Activated CD4-positive, alpha-beta T cell treated with anti-CD3 and anti-CD28 coated beads, Interleukin-2, amount 50 U/mL, for 24 hours (primary cell): ENCODE data around the gene OR2T5.
"Not testable (repeated sequence)": the region's sequence is repeated elsewhere in the genome, so short reads cannot be mapped to it uniquely, and the experiment has no call there.

Source experiments
- DNase-seq, 2 donors: peaks; one replicate each; pipeline ENCODE4 v3.0.0-alpha.2; 2020; ENCODE audit warnings: low read depth in 1 of 2, low spot score in 1 of 2

OR2T5 gene

GRCh38 chr1:248500305-248501035 is 12.1 kb downstream of the OR2T5 start:
- DNase-seq = not testable (repeated sequence)

DNA sequence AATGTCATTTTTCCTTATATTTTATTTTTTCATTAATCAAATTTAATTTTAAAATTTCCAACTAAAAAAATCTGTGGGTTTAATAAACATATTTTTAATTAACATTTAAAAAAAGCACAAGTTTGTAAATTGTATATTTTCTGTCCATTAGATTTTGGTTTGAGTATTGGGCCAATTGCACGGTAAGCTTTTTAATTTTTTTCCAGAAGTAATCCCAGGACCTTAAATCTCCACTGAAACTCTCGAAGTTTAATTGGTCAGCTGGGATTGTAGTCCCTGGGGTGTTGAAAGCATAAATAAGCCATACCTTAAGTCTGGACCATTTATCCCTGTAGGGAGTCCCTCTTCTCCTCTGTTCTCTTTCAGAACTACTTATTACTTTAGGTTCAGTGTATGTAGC is 19.4 kb downstream of the OR2T5 start, which contains the start of gene OR2G6:
Gene OR2G6 (plus strand): TSS at position 301 of the 400 bp plus-strand sequence. CDS start 13,574 bp downstream, outside the sequence.
- not testable (repeated sequence) for DNase-seq

DNA sequence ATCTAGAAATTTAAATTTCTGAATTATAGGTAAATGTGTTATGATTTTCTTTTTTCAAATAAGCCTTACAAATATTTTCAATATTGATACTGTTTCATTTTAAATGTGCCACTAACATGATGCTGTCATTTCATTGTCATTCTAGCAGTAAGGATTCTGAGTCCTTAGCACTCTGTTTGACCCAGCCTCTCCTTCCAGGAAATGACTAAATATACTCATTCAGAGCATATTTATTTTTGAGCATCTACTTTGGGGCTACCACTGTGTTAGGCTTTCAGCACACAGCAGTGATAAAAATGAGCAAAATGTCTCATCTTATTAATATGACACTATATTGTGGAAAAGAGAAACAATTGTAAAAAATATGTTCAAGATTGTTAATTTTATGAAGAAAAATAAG is 21.8 kb downstream of the OR2T5 start:
- DNase-seq = not testable (repeated sequence)

DNA sequence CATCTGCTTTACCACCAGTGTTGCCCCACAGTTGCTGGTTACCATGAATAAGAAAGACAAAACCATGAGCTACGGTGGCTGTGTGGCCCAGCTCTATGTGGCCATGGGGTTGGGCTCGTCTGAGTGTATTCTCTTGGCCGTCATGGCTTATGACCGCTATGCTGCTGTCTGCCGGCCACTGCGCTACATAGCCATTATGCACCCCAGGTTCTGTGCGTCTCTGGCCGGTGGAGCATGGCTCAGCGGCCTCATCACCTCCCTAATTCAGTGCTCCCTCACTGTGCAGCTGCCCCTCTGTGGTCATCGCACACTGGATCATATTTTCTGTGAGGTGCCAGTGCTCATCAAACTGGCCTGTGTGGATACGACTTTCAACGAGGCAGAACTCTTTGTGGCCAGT is 33.5 kb downstream of the OR2T5 start:
- no peak for DNase-seq

DNA sequence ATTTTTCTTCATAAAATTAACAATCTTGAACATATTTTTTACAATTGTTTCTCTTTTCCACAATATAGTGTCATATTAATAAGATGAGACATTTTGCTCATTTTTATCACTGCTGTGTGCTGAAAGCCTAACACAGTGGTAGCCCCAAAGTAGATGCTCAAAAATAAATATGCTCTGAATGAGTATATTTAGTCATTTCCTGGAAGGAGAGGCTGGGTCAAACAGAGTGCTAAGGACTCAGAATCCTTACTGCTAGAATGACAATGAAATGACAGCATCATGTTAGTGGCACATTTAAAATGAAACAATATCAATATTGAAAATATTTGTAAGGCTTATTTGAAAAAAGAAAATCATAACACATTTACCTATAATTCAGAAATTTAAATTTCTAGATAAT is 49.1 kb downstream of the OR2T5 start:
- not testable (repeated sequence) for DNase-seq
